Activated naive CD4-positive, alpha-beta T cell treated with anti-CD3 and anti-CD28 coated beads, Interleukin-2, amount 50 U/mL, for 16 hours (primary cell): ENCODE measurements around the gene RREB1.
A peak's percentile ranks its signal among the peaks of the same experiment; 100 is the strongest.
"Not testable (repeated sequence)": the region's sequence is repeated elsewhere in the genome, so short reads cannot be mapped to it uniquely, and the experiment has no call there.

ENCODE experiments used
- DNase-seq: peaks from one replicate; pipeline ENCODE4 v3.0.0-alpha.2; 2020

RREB1 gene

DNA sequence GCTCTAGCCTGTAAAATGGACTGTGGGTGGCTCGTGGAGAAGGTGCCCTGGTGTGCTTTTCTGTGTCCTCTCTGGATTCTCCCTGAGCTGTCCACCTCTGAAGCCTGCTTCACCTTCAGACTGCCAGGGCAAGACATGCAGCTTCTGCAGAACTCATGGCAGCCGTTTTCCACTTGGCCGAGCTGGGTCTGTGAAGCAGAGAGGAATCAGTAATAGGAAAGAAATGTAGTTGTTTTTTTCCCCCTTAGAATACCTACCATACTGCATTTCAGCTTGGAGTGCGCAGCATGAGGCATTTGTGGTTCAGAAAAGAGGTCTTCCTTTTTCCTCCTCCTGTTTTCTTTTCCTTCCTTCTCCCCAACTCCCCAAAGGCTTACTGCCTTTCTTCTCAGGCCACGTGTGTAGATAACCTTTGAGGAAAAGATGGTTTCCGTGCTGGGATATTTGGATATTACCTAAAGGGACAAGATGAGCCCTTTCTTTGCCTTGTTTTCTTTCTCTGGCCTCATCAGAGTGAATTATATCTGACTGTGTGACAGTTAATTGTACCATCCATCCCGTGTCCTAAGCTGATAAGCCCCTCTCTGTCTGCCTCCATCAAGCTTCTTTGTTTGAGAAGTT is 39.4 kb downstream of the RREB1 start:
- no peak for DNase-seq

DNA sequence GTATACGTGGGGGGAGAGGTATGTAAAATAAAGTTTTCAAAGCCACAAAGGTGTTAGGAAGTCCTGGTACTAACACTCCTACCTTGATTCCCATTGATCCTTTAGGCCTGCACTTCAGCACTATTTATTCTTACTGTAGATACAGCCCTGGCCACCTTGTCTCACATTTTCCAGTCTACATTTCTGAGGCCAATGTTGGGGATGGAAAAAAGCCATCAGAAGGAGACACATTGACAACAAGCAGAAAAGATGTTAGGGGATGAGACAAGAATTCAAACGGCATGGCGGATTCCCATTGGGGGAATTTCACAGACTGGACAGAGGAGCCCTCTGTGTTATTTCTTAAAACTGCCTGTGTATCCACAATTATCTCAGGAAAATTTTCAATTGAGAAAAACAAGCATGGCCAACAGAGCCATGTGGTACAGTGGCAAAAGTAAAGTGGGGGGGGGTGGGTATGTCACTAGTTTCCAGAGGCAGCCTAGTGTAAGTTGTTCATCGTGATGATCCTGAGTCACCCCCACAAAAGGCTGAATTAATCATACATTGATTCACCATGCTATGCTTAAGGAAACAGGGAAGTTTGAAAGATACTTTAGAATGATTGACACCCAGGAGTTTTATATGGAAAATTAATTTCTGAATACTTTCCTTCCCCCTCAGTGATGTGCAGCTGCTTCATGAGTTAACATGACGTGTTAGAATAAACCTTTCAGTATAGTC is 40.5 kb downstream of the RREB1 start:
- peak; percentile 37 for DNase-seq

DNA sequence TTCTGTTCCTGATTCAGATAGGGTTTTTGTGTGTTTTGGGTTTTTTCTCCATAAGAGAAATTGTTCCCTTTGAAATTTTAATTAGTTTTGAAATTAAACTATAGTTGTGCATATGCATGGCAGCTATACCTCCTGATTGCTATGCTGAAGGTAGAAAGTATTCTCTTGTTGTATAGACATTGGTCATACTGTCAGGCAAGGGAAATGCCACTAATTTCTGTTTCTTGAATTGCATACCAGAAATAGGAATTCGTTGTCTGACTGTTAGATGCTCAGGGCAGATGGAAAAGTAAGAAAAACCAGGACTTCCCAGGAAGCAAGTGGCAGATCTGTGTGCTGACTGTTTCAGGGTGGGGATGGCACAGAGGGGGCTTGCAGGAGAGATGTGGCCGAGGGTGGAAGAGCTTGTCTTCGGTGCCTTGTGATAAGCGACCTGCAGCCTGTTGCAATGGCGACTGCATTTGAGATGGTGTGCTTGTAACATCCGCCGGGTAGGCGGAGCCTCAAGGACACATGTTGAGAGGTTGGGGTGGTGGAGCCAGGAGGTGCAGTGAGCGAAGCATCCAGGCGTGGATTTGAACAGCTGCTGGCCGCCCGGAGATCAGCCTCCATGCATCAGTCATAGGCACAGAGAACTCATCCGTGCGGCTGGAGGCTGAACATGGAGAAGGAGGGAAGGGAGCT is 42.8 kb downstream of the RREB1 start:
- DNase-seq: no peak

DNA sequence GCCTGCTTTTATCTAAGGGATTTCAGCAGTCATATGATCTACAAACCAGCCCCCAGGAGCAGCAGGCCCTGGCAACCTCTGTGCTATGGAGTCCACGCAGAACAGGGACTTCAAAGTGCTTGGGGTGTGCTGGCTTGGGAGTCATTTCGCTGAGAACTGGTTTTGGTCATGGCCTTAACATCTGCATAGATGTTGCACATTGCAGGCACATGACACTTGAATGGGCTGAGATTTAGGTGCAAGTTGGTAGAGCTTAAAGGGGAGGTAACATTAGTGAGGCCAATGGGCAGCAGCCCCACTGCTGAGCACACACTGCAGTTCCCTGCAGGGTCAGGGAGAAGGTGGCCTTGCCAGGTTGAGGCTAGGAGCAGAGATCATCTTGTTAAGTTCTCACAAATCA is 43.6 kb downstream of the RREB1 start:
- no peak for DNase-seq

DNA sequence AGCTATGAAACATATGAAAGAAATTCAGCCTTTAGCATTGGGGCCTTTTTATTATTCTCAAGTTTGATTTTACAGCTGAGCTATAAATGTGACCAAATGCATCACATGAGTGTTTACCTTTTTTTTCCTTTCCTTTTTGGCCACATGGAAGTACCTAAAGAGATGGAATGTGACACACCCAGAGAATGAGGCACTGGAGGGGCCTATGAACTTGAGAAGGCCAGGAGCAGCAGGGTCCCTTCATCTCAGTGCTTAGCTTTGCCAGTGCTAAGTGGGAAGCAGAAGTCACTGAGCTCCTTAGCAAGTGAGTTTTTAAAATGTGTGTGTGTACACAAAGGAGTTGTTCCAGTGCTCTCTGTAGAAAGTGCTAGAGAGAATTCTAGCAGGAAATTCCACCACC is 44.7 kb downstream of the RREB1 start:
- no peak for DNase-seq

DNA sequence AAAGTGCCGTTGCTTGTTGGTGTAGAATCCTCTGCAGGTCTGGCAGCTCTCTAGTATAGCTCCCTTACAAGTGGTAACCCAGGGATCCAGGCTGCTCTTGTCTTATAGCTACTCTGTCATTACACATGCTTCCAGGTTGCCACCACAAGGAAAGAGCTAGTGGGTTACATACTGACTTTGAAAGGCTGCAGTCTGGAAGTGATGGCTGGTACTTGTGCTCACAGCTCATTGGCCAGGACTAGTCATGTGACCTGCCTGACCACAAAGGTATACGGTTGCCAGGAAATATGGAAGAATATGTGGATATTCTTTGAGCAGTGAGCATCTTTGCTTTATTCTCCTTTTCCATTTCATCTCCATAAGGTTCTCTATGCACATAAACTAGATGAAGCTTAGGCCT is 46.0 kb downstream of the RREB1 start:
- no peak for DNase-seq

DNA sequence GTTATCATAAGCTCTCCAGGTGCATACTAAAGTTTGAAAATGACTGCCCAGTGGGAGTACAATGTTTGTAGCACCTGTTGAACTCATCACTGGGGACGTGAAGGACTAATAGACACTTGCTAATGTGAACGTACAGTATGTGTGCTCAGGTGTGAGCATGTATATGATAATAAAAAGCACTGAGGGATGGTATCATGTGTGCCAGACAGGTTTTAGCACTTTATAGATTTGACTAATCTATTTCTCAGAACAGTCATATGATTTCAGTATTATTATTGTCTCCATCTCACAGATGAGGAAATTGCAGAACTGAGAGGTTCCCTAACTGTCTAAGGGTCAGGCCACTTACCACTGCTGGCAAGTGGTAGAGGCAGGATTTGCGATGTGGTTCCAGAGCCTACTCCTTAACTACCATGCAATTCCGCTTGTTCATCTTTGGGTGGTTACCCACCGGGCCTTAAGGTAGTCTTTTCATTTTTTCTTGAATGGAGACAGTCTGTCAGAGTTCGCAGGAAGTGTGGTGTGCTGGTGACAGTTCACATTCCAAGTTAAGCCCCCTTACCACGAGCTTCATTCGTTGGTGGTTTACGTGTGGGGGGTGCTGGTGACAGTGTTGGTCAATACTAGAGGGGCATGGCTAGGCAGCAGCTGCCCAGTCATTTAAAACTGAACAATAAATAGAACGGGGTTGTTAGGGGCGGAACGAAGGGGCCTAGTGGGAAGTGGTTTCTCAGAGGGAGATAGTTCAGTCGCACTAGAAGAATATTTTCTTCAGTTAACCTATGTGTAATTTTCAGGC is 46.8 kb downstream of the RREB1 start:
- no peak for DNase-seq

DNA sequence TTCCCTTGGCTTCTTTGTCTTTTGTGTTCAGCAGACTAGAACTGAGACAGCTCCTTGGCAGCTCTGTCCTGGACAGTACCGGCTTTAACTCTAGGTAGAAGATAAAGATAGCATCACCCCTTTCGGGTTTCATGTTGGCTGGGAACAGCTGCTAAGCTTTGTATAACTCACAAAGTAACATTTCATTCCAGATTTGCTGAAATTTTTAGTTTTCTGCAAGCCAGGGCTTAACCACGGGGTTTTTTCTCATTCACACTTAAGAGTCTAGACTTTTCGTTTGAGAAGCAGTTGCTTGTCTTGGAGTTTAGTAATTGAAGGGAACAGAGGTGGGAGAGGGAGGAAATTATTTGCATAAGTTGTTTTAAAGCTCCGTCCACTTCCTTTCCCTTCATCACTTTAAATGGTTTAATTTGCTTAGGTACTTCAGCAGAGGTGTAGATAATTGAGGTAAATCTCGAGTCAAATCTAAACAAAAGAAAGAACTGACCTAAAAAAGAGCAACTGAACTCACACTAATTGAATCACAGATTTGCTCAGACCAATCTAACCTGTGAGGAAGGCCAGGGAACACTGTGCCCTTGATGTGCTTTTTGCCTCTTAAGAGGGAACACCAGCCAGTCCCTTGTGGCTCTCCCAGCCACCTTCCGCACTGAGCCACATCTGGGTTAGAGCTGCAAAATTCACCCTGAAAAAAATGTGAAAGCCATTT is 48.3 kb downstream of the RREB1 start:
- no peak for DNase-seq

DNA sequence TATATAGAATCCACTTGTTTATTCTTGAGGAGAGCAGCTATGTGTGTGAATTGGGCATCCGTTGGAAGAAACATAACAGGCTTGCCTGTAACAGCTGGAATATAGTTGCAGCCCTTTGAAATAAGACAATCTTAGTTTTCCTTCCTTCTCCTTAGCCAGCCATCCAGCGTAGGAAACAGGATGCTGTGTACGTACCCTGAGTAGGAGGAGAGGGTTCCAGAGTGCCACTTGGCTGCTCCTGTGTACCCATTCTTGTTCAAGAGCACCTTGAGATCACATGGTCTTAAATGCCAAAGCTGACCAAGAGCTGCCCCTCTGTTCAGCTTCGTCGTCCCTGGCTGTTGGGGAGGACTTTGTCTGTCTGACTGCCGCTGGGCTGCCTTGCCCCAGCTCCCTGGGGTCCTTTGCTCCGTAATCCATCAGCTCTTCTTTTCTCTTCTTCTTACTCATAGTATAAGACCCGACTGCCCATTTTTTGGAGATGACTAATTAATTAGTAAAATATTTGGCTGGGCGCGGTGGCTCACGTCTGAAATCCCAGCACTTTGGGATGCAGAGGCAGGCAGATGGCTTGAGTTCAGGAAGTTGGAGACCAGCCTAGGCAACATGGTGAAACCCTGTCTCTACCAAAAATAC is 49.0 kb downstream of the RREB1 start:
- DNase-seq: no peak

DNA sequence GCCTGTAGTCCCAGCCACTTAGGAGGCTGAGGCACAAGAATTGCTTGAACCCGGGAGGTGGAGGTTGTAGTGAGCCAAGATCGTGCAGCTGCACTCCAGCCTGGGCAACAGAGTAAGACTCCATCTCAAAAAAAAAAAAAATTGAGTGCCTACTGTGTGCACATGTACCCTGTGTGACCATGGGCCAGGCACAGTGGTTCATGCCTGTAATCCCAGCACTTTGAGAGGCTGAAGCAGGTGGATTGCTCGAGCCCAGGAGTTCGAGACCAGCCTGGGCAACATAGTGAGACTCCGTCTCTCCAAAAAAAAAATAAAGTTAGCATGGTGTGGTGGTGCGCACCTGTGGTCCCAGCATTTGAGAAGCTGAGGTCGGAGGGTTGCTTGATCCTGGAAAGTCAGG is 49.5 kb downstream of the RREB1 start:
- not testable (repeated sequence) for DNase-seq

DNA sequence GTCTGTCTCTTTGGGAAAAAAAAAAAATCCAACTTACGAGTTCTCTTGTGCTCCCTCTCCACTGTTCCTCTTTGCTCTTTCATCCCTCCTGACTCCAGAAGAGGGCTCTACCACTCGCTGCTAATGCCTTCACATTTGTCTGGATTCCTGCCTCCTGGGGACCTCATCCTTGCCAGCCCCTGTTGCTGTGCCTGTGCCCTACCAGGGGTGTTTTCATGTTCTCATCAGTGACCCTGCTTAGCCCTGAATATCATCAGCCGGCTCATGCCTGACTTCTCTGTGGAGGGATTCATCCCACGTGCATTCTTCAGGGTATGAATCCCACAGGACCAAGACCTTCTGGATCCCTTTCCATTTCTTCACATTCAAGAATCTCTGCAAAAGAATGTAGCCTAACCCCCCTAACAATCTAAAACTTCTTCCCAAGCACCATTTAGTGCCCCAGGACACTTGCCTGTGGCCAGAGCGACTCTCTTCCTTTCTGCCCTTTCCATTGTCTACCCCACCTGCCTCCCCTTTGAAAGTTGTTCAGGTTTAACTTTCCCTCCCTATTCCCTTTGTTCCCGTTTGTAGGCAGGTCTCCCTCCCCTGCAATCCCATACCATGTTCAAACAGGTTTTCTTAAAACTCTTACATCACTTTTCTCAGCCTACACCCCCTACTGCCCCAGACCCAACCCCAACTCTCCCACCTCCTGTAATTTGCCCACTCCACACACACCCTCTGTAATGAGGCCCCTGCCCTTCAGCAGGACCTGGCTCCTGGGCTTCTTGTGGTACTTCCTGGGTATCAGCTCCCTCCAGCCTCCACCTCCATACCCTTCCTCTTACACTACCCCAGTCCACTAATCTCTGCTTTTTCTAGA is 50.2 kb downstream of the RREB1 start:
- no peak for DNase-seq

DNA sequence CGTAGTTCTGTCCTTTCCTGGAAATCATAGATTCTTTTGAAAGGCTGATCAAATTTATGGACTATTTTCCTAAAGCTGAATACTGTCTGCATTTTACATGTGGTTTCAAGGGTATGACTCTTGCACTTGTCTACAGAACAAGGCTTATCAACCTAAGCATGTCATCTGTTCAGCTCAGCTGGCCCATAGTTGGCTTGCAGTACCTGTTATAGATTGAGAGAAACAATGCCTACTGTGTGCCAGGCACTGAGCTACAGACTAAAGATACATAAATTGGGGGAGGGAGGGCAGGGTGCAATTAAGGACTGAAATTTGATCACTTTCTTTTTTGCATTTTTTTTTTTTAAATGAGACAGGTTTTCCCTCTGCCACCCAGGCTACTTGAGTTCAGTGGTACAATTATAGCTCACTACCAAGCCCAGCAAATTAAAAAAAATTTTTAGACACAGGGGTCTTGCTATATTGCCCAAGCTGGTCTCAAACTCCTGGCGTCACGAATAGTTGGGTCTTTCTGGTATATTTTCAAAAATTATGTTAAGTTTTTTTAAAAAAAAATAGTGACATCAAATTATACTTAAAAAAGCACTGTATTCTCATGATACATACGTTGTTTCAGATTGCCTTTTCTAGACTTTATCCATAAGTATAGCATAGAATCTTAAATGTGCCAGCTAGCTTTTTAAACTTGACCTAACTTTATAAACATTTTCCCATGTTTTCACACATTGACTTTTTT is 52.2 kb downstream of the RREB1 start:
- no peak for DNase-seq

DNA sequence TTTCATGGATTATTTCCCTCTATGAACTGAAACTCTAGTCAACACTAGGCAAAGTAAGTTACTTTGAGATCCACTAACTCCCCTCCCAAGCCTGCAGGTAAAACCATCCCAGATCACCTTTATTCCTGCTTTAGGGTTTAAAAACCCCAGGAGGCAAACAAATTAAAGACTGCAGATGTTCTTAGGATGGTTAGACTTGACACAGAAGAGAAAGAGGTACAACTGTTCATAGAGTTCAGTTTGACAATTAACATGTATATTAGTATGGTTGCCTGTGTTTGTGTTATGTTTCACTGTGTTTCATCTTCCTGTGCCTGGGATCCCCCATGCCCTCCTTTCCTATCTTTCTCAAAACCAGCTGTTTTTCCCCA is 53.5 kb downstream of the RREB1 start:
- no peak for DNase-seq

DNA sequence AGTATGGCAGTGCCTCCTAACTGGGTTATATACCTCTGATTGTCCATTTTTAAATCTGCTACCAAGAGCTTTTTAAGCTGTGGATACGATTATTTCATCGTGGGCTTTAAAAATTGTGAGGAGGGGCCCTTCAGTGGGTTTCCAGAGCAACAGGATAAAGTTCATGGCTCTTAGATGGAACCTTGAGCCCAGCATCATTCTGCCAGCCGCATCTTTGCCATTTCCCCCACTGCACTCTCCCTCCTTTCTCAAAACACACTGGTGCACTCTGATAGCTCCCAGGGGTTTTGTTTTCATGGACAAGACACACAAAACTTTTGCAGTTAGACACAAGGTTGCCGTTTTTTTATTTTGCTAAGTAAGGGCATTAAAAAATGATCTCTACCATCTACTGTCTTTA is 54.1 kb downstream of the RREB1 start:
- no peak for DNase-seq

DNA sequence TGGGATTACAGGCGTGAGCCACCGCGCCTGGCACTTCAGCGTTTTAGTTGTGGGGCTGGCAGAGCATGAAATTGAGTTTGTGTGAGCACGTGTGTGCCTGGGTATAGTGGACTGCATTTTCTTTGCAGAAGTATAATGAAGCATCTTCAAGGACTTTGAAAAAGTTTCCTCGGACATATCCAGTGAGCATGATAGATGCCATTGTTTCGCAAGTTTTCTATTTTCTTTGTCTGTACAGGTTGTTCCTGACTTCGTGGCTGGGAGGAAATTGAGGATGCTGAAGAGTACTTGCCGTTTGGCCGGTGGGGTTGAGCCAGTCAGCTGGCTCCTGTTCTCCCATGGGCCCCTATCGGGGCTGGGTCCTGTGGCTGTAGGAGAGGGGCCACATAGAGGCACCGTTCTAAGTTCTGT is 55.9 kb downstream of the RREB1 start:
- no peak for DNase-seq

DNA sequence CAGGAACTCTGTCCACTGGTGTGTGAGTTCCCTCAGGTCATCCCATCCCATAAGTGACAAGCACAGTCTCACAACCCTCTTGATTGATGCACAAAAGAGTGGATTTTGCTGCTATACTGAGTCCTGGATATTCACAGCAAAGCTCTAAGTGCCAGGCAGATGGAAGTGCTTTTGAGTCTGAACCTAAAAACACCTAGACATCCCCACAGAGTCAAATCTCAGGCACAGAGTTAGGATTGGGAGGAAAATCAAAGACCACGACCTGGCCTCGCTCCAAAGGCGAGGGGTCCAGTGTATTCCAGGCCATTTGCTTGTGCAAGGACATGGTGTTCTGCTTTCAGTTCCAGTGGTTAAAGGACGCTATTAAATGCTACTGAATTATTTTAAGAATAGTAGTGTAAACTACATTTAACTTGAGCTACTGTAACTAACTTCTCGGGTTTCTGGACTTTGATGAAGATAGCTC is 56.8 kb downstream of the RREB1 start:
- DNase-seq: no peak

DNA sequence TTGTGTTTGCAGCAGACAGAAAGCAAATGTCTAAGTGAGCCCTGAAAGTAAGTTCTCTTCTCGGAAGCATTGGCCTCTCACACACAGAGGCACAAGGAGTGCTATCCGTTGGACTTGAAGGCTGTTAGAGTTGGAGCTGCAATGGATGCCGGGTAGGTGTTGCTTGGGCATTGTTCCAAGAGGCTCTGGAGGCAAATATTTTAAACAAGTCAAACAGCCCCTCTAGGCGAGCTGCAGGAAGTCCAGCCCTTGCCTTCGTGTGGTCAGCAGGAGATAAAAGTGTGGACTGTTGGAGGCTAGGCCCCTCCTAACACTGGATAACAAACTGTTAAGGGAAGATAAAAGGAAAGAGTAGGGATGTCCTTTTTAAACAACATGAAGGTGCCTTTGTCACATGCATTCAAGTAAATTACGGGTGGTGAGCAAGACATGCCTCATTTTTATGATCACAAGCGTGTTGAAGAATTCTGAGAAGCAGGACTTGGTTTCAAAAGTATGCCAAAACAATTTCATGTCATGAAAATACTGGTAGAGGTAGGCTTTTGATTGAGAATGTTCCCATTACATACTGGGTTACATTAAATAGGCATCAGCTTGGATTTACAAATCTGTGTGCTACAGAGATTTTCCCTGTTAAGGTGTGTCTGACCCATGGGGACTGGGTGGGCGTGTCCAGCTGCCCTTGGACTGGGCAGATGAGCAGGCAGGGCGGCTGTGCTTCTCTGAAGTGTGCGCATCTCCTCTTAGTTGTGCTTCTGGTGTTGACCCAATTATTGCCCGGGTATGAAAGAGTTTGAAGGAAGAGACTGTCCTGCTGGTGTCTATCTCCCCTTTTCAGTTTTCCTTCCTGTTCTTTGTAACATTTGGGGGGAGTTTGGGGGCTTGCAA is 57.5 kb downstream of the RREB1 start:
- no peak for DNase-seq

DNA sequence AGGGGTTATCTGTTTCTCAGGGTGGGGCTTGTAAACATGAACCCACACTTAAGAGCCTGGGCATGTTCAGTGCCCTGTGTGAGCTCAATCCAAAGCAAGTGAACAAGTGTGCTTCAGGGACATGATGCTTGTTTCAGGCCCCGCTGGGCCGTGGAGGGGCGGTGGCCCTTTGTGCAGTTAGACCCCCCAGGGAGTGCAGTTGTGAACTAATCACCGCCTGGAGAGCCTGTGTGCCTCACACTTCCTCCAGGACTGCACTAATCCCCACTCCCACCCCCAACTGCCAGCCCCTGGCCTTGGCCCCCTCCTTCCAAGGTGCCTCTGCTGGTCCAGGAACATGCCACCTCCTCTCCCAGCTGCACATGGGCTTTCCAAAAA is 58.1 kb downstream of the RREB1 start:
- DNase-seq: no peak
